HFF-Myc (cell line): ENCODE results near the gene ECM2.

Experiments
- DNase-seq: peaks from one replicate; pipeline ENCODE4 v3.0.0-alpha.2; 2011; ENCODE audit warnings: low read depth; ENCODE audit errors: extremely low read depth
- H3K4me3 ChIP-seq: replicated peaks from 2 replicates; pipeline ENCODE4 v1.5.1; 2011; ENCODE audit warnings: low read depth, mild to moderate bottlenecking, control low read depth, low read length
- TF ChIP-seq, protein P1 (sequence below): IDR thresholded peaks from 2 replicates; pipeline ENCODE4 v1.5.1; 2012; ENCODE audit warnings: mild to moderate bottlenecking, low read depth, low read length, control low read depth; ENCODE audit errors: missing control alignments

ECM2 gene

DNA sequence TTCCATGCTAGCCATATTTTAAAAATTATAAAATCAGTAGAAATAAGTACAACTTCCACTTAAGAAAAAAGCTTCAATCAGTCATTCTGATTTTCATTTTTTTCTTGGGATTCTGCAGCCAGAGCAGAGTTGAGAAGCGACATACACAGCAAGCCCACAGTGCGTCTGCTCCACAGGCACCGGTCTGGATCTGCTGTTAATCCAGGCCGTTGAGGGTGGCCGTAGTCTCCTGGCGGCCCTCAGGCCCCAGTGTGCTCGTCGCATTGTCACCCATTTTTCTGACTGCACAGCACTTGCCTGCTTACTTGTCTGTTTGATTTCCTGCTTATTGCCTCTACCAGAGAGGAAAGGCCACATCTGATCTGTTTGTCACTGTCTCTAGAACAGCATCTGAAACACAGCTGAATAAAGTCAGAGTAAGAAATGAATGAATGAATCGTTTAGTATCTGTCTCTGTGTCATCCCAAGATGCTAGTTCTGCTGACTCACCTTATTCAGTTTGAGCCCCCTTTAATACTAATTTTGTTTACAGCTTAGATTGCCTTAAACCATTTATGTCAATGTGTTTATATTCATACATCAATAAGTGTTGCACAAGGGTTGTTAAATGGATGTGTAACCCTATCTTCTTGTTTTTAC lies 41.9 kb downstream of the ECM2 start:
- no peak overlapping the region for H3K4me3 ChIP-seq
- no peak for DNase-seq
- TF ChIP-seq, protein P1, sequence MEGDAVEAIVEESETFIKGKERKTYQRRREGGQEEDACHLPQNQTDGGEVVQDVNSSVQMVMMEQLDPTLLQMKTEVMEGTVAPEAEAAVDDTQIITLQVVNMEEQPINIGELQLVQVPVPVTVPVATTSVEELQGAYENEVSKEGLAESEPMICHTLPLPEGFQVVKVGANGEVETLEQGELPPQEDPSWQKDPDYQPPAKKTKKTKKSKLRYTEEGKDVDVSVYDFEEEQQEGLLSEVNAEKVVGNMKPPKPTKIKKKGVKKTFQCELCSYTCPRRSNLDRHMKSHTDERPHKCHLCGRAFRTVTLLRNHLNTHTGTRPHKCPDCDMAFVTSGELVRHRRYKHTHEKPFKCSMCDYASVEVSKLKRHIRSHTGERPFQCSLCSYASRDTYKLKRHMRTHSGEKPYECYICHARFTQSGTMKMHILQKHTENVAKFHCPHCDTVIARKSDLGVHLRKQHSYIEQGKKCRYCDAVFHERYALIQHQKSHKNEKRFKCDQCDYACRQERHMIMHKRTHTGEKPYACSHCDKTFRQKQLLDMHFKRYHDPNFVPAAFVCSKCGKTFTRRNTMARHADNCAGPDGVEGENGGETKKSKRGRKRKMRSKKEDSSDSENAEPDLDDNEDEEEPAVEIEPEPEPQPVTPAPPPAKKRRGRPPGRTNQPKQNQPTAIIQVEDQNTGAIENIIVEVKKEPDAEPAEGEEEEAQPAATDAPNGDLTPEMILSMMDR: no peak

DNA sequence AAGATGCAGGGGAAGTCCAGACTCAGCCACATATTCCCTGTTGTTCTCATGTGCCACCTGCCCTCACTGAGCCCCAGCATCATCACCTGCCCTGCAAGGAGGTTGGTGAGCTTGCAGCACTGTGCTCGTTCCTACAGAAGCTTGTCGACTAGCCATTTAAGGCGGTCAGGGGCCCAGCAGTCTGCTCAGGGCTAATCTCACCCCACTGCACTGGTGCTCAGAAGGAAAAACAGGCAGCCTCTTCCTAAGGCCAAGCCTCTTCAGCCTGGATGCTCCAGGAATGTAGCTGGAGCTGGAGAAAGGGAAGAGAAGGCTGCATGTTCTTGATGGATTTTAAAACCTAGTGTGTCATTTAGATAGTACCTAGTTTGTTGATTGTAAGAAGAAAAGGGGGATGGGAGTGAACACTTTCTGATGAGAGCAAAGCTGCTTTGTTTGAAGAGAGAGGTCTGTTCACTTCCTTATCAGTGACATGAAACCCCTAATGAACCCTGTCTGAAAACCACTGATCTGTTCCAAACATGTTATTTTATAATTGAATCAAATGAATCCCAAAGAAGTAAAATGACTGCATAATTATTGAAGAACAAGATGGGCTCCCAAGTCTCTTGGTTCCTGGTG lies 42.9 kb downstream of the ECM2 start:
- no peak overlapping the region for H3K4me3 ChIP-seq
- TF ChIP-seq, protein P1: no peak
- DNase-seq: no peak

DNA sequence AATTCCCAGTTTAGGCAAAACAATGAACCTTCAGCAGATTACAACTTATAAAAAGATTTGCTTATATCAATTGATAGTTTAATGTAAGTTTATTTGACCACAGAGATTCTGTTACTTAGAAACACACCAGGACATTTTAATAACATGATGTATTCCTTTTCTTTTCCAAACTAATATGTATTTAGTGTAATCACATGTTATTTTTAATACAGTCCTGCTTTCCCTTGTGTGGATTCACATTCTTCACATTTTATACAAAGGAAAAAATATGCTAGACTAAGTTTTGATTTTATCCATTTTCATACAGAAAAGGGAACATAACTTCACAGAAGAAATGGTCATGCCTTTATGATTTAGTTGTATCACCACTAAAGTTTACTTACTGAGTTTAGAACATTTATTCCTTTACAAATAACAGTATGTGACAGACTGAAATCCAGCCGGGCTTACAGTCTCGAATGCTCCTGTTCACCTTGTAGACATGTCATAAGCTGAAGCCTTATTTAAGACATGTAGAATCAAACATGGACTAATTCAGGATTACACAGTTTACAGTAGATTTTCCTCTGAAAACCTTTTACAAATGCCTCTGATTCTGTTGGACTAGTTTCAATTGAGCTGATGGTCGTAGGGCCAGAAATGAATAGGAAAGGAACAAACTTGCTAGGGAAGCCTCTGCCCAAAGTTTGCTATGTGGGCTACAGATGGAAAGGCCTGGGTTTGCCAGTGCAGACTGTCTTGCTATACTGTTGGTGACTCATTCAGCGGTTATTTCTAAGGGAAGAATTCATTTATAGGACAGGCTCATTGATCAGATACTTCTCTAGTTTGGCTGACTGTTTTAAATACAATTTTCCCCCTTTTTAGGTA lies 46.9 kb downstream of the ECM2 start:
- DNase-seq: no peak
- TF ChIP-seq, protein P1: no peak
- no peak overlapping the region for H3K4me3 ChIP-seq

DNA sequence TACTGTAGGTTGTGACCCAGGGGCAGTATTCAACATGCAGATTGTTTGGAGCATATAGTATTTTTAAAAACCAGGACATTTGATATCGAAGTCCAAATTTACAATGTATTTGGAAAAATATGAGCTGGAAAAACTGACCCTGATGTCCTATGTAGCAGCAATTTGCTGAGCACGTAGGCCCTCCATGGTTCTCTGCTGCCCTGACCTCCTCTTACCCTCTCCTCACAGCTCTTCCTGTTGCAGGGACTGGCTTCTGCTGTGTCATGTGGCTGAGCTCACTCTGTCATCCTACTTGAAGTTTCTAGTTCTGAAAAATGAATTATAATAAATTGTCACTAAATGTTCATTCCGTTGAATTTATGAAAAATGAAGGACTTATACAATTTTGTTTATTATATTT lies 49.4 kb downstream of the ECM2 start:
- DNase-seq: no peak
- TF ChIP-seq, protein P1: no peak
- no peak overlapping the region for H3K4me3 ChIP-seq

DNA sequence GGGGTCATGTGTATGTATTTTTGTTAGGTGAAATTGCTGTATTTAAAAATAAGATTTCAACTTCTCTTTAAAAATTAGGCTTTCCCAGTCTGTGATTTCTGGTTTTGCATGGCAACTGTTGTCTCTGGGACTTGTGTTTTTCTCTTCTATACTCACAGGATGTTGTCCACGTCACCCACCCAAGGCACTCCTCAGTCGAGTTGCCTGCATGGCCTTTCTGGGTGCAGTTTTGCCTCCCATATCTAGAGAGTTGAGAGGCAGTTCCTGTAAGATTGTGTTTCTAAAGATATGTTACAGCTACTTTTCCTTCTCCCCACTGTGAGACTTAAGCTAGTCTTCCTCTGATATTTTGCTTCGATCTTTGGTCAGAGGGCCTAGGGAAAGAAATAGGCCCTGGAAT lies 51.2 kb downstream of the ECM2 start:
- no peak overlapping the region for H3K4me3 ChIP-seq
- DNase-seq: no peak
- TF ChIP-seq, protein P1: no peak

DNA sequence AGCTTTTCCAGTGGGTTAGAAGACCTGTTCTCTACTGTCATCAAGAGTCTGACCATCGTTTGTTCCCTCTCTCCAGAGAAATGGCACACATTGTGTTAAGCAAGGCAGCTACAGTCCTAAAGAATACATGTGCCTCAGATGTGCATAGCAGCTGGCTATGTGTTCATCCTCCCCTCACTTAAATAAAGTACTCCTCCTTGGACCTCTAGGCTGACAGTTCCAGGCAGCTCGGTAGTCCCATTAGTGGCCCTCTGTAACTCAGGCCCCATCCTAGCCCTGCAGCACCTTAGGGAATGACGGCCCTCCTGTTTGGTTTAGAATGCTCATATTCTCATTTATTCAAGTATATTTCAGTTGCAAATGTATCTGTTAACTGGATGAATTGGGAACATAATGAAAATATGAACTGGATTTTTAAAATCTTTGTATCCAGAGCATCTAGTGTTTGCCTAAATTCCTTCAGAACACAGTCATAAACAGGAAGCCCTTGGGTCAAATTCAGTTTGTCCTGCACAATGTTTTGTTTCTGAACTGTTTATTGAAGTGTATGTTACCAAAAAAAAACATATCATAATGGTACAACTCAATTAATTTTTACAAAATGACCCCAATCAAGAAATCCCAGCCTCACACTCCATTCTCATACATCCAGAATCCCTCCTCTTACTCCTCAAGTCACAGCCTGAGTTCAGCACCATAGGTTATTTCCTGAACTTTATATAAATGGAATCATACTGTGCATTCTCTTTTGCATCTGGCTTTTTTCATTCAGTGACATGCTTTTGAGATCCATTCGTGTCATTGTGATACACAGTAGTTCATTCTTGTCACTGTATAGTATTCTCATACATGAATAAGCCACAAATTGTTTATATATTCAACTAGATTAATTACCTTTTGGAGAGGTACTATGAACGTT lies 51.9 kb downstream of the ECM2 start:
- no peak overlapping the region for H3K4me3 ChIP-seq
- DNase-seq: no peak
- TF ChIP-seq, protein P1: no peak
